Measurements from ENCODE around the gene STX19.

Gene STX19, protein sequence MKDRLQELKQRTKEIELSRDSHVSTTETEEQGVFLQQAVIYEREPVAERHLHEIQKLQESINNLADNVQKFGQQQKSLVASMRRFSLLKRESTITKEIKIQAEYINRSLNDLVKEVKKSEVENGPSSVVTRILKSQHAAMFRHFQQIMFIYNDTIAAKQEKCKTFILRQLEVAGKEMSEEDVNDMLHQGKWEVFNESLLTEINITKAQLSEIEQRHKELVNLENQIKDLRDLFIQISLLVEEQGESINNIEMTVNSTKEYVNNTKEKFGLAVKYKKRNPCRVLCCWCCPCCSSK

DNA sequence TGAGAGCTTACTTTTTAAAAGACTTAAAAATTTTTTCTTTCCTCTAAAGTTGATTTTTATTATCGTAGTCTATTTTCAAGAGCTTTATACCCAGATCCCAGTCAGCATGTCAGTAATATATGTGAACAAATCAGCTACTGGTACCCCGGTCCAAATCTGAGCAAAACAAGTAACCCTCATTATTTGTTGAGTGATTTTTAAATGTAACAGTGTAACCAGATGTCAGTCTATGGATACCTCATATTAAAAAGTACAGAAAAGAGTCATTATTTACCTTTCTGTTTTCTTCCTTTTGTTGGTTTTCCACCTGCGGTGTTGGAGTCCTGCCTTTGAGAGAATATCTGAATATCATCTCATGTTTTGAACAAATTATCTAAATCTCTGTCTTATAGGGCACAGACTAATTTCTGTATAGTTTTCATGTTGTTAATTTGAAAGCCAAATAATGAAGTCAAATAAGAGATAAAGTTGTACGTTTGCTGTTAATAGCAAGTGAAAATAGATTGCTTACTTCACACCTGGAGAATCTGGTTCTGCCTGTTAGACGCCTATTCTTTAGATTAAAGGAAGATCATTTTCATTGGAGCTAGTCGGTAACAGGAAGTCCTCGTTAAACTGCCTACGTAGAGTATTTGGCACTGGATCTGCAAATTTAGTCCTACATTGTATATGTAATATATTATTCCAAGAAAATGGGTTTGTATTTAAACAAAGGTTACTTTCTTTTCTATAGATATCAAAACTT, at the start of gene STX19:
TSS of gene STX19 (minus strand) at position 505 of the 745 bp plus-strand sequence. CDS start 13,328 bp downstream, outside the sequence.
- TF ChIP-seq, protein P1, sequence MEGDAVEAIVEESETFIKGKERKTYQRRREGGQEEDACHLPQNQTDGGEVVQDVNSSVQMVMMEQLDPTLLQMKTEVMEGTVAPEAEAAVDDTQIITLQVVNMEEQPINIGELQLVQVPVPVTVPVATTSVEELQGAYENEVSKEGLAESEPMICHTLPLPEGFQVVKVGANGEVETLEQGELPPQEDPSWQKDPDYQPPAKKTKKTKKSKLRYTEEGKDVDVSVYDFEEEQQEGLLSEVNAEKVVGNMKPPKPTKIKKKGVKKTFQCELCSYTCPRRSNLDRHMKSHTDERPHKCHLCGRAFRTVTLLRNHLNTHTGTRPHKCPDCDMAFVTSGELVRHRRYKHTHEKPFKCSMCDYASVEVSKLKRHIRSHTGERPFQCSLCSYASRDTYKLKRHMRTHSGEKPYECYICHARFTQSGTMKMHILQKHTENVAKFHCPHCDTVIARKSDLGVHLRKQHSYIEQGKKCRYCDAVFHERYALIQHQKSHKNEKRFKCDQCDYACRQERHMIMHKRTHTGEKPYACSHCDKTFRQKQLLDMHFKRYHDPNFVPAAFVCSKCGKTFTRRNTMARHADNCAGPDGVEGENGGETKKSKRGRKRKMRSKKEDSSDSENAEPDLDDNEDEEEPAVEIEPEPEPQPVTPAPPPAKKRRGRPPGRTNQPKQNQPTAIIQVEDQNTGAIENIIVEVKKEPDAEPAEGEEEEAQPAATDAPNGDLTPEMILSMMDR (conservative IDR thresholded peaks at IDR 0.05): no peak
- no peak for TF ChIP-seq ZFX (IDR thresholded peaks at IDR 0.05)
- H3K27ac ChIP-seq: no peak within 1 kb of the TSS

GRCh38 chr3:94076055-94076454, 47.7 kb upstream of the STX19 start:
- no peak for TF ChIP-seq ZFX (IDR thresholded peaks at IDR 0.05)
- TF ChIP-seq, protein P1 (conservative IDR thresholded peaks at IDR 0.05): no peak
- H3K27ac ChIP-seq: no peak overlapping the region

DNA sequence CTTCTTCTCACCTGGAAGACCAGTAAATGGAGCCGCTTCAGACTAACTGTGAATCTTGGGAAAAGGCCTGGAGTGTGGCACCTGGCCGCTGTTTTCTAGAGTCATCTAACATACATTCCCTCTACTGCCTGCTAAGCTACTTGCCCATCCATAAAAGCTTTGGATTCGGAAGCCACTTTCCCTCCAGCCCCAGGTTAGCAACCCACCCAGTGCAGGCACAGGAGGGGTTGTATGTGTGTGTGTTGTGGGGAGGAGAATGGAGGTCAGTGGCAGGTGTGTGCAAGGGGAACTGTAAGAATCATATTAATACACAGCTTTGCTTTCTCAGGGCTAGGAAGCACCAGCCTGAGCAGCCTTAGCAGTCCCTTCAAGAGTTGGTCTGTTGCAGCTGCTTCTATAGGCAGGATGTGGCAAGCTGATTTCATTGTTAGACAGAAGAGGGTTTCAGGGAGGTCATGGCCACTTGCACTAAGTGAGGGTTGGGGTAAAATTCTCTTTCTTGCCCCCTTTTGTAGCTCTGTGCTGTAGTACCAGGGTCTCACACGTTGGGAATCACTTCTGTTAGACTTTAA, 43.4 kb upstream of the STX19 start:
- TF ChIP-seq, protein P1 (conservative IDR thresholded peaks at IDR 0.05): no peak
- TF ChIP-seq ZFX (IDR thresholded peaks at IDR 0.05): no peak
- H3K27ac ChIP-seq: no peak overlapping the region

GRCh38 chr3:94070341-94070911, 42.0 kb upstream of the STX19 start:
- no peak for TF ChIP-seq ZFX (IDR thresholded peaks at IDR 0.05)
- TF ChIP-seq, protein P1 (conservative IDR thresholded peaks at IDR 0.05): no peak
- no peak overlapping the region for H3K27ac ChIP-seq

DNA sequence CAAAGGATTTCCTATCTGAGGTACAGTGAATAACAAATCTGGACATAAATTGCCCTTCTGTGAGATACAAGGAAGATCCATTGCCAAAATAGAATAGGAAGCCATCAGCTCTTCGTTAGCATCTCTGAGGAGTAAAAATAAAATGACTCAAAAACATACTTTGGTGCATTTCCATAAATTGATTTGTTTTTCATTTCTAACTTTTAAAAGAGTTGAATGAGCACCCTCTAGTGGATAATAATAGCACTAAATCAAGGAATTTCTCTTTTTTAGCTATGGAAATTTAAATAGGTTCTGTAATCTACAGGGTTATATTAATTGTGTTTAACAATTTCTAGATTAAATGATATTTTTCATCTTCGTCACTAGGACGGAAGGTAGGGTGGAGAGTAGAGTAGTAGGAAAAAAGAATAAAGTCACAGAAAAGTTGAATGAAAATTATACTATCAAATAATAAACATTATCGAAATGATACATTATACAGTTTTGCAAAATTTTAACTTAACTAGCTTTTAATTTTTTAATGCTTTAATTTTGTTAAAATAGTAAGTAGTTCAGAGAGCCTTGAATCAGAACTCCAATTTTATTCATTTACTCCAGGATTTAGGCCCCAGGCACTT, 40.9 kb upstream of the STX19 start:
- H3K27ac ChIP-seq: no peak overlapping the region
- TF ChIP-seq, protein P1 (conservative IDR thresholded peaks at IDR 0.05): peak; percentile 69
- TF ChIP-seq ZFX (IDR thresholded peaks at IDR 0.05): no peak

DNA sequence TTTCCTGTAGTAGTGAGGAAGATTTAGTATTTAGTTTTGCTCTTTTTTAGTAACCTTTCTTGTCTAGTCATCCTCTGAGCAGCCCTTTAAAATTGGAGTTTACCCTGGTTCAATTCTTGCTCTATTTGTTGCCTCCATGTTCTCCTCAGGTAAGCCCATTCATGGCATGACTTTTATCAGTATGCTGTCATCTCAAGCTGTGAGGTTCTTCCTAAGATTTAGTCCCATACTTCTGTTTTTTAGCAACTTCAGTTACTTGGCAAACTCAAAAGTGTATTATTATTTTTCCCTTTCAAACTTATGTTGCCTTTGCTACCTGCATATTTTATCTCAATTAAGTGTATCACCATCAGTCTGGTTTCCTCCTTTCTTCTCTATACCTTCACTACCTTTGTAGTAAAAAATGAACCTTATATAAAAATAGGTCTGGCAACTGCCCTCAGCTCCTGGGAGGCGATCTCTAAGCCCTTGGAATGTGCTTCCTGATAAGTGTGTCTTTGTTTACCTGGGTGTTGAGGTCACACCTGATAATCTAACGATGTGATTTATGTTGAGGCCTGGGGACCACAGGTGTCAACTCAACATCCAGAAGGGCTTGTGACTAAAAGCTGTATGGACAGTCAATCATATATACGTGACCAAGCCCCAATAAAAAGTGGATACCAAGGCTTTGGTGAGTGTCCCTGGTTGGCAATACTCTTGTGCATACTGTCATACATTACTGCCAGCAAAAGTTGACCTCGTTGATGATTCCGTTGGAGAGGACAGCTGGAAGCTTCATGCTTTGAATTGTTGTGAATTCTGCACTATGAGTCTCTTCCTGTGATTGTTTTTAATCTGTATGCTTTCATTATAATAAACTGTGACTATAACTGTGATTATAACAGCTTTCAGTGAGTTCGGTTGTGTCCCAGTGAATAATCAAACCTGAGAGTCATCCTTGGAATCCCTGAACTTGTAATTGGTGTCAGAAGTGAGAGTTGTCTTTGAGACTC, 38.4 kb upstream of the STX19 start:
- no peak overlapping the region for H3K27ac ChIP-seq
- no peak for TF ChIP-seq ZFX (IDR thresholded peaks at IDR 0.05)
- TF ChIP-seq, protein P1 (conservative IDR thresholded peaks at IDR 0.05): no peak
